Measurements from ENCODE around the gene SEC23B.
"Not testable (repeated sequence)": the region's sequence is repeated elsewhere in the genome, so short reads cannot be mapped to it uniquely, and the experiment has no call there.

Gene SEC23B

DNA sequence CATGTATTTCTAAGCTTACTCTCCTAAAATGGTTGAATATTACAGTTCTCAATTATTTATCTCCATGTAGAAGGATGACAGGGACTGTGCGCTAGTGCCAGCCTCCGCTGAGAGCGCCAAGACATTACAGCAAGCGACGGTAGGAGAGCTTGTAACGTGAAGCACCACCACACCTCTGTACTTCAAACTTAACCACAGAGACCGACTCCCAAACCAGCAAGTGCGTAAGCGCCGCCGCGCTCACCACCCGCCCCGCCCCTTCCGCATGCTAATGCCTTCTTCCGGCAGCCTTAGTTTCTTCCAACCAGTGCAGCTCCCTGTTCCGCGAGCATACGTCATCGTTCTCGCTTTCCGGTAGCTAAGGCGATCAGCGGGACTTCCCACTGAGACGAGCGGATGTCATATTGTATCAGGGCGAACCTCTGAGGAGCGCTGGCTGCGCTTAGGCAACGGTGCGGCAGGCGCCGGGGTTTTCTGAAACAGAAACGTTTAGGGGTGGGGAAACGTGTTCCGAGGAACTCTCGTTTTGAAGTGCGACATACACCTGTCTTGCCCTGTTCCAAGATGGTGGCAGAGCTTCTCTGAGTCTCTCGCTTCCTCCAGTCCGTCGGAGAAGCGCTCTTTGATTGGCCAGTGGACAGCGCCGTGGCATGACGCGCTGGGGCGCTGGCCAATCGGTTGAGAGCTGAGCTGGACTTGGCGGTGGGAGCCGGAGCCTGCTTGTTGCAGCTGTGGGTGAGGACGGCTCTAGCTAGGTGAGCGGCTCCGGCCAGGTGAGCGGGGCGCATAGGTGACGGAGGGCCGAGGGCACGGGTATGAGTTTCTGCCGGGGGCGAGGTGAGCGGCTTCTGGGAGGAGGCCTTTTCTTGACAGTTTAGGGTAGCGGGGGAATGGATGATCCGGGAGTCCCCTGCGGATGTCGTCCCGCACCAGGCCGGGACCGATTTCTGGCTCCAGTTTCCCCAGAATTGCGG lies at the start of gene SEC23B:
Gene SEC23B, plus strand, starts transcription at position 723 of the 974 bp plus-strand sequence. CDS start 2,896 bp downstream, outside the sequence.
- DNase-seq (ENCODE audit: low spot score) = peak; percentile 97

GRCh38 chr20:18465536-18466200 lies 42.1 kb upstream of the SEC23B start:
- no peak for DNase-seq (ENCODE audit: low spot score)

GRCh38 chr20:18466574-18466893 lies 41.2 kb upstream of the SEC23B start:
- no peak for DNase-seq (ENCODE audit: low spot score)

- peak; percentile 89 for DNase-seq (ENCODE audit: low spot score)
Observed at GRCh38 chr20:18466894-18467730, 40.6 kb upstream of the SEC23B start, which contains the start of the genes DZANK1 and POLR3F. Gene DZANK1, minus strand, starts transcription at chr20:18467030. Its CDS starts 1,672 bp downstream, at chr20:18465358. Gene POLR3F, plus strand, starts transcription at chr20:18467390. Its CDS starts 117 bp downstream, at chr20:18467507.

DNA sequence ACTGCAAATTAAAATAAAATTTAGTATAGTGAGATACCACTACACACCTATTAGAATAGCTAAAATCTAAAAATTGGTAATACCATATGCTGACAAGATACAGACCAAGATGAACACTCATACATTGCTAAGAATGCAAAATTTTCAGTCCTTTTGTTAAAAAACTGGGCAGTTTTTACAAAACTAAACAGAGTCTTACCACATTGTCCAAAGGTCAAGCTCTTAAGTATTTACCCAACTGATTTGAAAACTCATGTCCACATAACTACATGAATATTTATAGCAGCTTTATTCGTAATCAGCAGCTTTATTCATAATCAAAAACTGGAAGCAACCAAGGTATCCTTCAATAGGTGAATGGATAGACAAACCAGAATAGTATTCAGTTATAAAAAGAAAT lies 30.5 kb upstream of the SEC23B start:
- no peak for DNase-seq (ENCODE audit: low spot score)

GRCh38 chr20:18477821-18478220 lies 29.9 kb upstream of the SEC23B start:
- no peak for DNase-seq (ENCODE audit: low spot score)

GRCh38 chr20:18481596-18481995 lies 26.1 kb upstream of the SEC23B start:
- no peak for DNase-seq (ENCODE audit: low spot score)

GRCh38 chr20:18488301-18488700 lies 19.4 kb upstream of the SEC23B start:
- DNase-seq (ENCODE audit: low spot score) = no peak

- DNase-seq (ENCODE audit: low spot score) = no peak
Observed at GRCh38 chr20:18496042-18496441, 11.7 kb upstream of the SEC23B start.

DNA sequence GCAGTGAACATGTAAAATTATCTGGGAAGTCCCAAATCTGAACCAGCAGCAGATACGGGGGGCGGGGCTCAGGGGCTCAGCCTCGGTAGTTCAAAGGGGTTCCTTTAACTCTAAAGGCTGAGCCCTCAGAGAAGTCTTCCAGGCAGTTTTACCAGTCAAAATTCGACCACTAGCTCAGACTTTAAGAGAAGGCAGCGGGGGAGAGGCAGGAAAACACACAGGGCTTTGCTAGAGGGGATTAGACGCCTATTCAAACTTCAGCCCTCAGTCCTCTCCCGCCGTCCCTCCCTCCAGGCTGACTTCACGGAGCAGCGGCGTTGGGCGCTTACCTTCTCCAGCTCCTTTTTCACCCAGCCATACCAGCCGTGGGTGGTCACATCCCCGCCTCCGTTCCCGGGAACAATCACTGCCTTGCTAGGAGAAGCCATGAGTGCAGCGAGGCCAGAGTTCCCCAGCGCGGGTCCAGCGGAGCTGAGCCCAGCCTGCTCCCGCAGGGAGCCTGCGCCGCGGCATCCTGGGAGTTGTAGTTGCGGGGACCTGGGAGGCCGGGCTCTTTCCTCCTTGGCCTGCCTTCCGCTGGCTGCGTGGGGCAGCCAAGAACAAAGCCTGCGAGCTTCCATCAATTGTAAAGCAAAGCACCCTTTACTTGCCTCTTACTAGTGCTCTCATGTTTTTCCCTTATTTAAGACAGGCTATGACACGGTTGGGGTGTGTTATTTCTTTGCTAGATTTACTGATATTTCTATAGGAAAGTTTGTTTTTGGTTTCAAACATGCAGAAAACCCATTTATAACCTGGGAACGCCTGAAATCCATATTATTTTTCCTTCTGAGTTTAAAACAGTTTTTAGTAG lies 10.8 kb upstream of the SEC23B start, which contains the start of gene RBBP9:
Gene RBBP9, minus strand, starts transcription at position 486 of the 853 bp plus-strand sequence. Its CDS starts 58 bp downstream, at position 428.
- DNase-seq (ENCODE audit: low spot score) = no peak

DNA sequence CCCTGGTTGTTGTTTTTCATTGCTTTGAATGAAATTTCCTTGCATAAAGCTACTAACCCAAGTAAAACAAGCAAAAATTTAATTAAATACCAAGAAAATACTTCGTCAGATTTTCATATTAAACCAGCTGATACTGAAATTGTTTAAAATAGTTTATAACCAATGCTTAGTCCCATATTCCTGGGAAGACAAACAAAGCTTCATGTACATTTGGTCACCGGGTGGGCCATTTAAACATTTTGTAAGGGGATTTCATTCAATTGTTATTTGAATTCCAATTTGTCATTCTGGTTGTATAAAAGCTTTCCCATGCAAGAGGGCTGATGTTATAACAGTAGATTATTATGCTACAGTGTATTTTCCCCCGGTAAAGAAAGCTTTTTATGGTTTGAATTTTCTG lies 10.1 kb upstream of the SEC23B start:
- DNase-seq (ENCODE audit: low spot score) = no peak

GRCh38 chr20:18501672-18502071 lies 6.1 kb upstream of the SEC23B start:
- DNase-seq (ENCODE audit: low spot score) = not testable (repeated sequence)

DNA sequence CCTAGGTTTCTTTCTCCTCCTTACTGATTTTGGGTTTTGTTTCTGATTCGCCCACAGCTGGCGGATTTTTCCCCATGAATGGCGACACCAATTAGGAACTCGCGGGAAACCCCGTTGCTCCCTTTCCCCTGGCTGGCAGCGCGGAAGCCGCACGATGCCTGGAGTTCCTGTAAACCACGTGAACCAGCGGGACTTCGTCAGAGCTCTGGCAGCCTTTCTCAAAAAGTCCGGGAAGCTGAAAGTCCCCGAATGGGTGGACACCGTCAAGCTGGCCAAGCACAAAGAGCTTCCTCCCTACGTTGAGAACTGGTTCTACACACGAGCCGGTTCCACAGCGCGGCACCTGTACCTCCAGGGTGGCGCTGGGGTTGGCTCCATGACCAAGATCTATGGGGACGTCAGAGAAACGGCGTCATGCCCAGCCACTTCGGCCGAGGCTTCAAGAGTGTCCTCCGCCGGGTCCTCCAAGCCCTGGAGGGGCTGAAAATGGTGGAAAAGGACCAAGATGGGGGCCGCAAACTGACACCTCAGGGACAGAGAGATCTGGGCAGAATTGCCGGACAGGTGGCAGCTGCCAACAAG lies 3.2 kb upstream of the SEC23B start:
- no peak for DNase-seq (ENCODE audit: low spot score)

DNA sequence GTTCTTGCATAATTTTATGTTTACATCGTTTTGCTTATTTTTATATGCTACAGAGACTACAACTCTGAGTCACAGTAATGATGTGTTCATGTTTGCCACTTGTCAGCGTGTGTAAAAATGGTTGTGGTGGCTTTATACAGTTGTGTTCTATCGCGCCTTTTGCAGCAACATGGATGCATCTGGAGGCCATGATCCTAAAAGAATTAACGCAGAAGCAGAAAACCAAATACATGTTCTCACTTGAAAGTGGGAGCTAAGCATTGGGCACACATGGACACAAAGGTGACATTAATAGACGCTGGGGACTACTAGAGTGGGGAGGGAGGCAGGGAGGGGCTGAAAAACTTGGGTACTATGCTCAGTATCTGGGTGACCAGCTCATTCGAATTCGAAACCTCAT lies 996 bp upstream of the SEC23B start:
- peak; percentile 10 for DNase-seq (ENCODE audit: low spot score)

GRCh38 chr20:18511571-18511970 lies 3.8 kb downstream of the SEC23B start:
- DNase-seq (ENCODE audit: low spot score) = no peak

GRCh38 chr20:18513208-18513607 lies 5.5 kb downstream of the SEC23B start:
- no peak for DNase-seq (ENCODE audit: low spot score)

GRCh38 chr20:18514127-18514526 lies 6.4 kb downstream of the SEC23B start:
- DNase-seq (ENCODE audit: low spot score) = no peak

GRCh38 chr20:18515973-18516372 lies 8.2 kb downstream of the SEC23B start:
- no peak for DNase-seq (ENCODE audit: low spot score)

DNA sequence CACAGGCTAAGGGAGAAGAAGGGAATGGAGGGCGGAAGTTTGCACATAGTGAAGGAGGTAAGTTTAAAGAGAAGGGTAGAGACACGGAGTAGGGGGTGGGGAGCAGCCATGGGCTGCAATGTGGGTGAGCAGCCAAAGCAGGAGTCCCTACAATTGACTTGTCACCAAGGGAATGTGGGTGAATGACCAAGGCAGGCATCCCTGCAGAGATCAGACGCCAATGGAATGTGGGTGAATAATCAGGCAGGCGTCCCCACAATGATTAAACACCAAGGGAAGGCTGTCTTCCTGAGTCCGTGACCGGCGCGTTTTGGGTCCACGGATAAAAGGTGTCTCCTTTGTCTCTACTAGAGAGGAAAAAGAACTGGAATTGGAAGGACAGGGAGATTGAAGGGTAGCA lies 14.3 kb downstream of the SEC23B start:
- not testable (repeated sequence) for DNase-seq (ENCODE audit: low spot score)

DNA sequence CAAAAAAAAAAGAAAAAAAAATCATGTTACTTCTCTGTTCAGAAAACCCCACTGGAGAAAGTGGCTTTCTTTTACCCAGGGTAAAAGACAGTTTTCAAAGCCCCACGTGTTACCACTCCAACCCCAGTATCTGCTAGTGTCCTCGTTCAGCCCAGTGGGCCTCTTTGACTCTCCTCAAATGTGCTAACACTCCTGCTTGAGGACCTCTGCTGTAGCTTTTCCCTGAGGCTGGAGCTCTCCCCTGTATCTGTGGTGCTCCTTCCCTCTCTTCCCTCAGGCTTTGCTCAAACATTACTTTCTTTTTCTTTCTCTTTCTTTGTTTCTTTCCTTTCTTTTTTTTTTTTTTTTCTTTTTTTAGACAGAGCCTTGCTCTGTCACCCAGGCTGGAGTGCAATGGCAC lies 15.3 kb downstream of the SEC23B start:
- no peak for DNase-seq (ENCODE audit: low spot score)

DNA sequence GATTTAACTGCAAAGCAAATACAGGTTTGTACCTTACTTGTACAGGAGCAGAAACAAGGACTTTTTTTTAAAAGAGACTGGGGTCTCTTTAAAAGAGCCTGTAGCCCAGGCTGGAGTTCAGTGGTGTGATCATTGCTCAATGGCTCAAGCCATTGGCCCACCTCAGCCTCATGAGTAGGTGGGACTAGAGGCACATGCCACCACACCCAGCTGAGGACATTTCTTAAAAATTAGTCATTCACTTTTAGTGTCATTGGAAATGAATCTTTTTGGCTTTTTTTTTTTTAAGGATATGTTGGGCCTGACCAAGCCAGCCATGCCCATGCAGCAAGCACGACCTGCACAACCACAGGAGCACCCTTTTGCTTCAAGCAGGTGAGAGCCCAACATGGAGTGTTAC lies 16.9 kb downstream of the SEC23B start:
- DNase-seq (ENCODE audit: low spot score) = no peak

Data from hematopoietic multipotent progenitor cell treated with erythropoietin and hydrocortisone succinate and interleukin-3 and kit ligand, for 17 days (in vitro differentiated cells).